Fibroblast of skin of scalp (primary cell): ENCODE results near the gene HPCA.

Source experiments
- DNase-seq: peaks from one replicate; pipeline ENCODE4 v3.0.0-alpha.2; 2013

Gene HPCA

GRCh38 chr1:32871364-32872191, 14.7 kb upstream of the HPCA start:
- DNase-seq = peak; percentile 34

- DNase-seq = no peak
These were observed 14.2 kb upstream of the HPCA start for GRCh38 chr1:32872192-32872460.

- no peak for DNase-seq
These were observed 12.8 kb upstream of the HPCA start for GRCh38 chr1:32873484-32873883.

DNA sequence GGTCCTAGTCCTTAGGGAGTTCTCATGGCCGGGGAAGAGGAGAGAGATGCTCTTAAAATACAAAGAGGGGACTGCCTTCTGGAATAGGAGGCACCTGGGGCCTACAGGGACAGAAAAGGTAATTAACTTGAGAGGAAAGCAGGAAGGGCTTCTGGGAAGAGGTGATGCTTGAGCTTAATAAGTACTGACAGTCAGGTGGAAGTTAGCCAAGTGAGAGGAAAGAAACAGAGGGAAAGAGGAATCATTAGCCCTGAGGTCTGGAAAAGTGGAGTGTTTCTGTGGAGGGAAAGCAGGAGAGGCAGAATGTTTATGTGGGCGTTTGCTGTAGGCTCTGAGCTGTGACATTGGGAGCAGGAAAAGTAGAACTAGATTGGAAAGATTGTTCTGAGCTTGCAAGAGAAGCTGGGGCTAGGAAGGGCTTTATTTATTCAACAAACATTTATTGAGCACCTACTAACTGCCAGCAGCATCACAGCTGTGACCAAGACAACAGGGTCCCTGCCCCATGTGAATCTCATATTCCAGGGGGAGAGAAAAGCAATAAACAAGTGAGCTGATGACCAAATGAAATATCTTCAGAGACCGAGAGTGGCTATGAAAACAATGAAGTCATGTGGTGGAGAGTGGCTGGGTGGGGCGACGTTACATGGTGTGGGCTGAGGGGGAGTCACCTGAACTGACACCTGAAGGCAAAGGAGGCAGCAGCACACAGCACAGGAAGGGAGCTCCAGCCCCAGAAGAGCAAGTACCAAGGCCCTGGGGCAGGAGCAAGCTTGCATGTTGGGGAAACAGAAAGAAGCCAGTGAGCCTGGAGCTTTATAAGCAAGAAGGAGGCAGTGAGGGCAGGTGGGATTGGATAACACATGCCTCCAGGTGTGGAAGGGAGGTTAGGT, 11.2 kb upstream of the HPCA start:
- DNase-seq = no peak

GRCh38 chr1:32876341-32877210, 9.7 kb upstream of the HPCA start:
- peak; percentile 43 for DNase-seq

DNA sequence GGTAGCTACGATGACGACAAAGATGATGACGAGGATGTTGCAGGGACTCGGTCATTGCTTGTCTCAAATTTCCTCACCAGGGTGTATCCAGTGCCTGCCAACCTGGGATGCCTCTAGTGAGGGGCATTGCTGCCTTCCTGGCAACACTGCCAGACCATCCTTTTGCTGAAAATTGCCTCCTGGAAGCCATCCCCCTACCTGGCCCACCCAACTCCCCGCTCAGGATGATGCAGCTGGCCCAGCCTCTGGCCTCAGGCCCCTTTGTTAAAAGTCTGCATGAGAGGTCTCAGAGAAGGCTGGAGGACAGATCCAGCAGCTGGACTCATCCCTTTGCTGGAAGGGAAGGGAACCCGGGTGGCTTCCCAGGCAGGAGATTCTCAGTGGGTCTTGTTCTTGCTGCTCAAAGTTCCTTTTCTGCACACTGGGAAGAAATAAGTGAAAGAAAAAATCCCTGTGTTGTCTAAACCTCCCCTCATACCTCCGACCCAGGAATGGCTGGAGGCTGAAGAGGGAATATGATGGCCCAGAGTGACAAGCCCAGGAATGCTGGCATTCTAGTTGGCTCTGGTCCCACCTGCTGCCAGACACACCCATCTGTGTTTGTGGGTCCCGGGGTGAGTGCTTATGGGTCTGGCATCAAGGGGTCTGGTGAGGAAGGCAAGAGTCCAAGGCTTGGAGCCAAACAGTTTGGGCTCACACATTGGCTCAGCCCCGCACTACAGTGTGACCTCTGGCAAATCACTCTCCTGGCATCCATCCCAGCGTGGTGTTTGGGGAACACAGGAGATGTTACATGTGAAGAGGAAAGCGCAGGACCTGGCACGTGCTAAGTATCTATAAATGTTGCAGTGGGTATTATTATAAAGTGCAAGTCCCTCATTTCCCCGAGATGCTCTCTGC, 8.8 kb upstream of the HPCA start:
- no peak for DNase-seq

- no peak for DNase-seq
These were observed 8.1 kb upstream of the HPCA start for GRCh38 chr1:32878183-32878582.

GRCh38 chr1:32878637-32879041, 7.7 kb upstream of the HPCA start:
- no peak for DNase-seq

DNA sequence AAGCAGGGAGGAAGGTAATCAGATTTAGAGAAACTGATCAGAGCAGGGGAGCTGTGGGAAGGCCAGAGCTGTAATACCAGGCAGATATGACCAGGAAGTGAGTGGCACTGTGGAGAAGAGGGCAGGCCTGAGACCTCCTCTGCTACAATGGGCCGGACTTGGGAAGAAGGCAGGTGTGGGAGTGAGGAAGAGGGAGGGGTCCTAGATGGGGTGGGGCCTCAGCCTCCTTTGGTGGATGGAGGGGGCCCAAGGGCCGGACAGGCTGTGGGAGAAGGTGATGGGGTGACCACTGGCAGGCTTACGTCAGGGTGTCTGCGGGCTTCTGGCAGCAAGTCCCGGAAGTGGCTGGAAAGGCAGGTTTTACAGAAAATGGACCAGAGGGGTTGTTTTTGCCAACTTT, 5.0 kb upstream of the HPCA start:
- no peak for DNase-seq

- DNase-seq = no peak
These were observed 4.1 kb upstream of the HPCA start for GRCh38 chr1:32881871-32882850.

DNA sequence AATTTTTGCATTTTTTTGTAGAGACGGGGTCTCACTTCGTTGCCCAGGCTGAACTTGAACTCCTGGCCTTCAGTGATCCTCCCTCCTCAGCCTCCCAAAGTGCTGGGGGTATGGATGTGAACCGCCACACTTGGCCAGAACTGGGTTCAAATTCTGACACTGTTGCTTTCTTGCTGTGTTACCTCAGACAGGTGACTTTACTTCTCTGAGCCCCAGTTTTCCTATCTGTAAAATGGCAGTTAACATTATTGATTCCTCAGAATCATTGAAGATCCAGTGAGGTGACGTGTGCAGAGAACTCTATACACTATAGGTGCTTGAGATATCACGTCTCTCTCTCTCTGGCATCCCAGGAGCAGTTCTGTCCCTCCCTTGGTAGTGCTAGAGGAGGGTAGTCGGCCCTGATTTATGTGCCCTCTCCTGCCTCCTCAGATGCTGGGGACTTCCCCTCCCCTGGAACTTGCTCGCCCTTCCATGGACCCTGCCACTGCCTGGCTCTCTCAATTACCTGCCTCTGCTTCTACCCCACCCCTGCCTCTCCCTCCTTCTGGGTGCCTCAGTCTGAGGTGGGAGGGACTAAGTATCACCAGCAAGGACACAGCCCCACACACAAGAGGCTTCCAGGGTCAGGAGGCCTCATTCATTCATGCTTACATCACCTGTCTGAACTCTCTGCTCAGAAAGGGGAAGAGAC, 2.8 kb upstream of the HPCA start:
- DNase-seq = no peak

- DNase-seq = no peak
These were observed 2.3 kb upstream of the HPCA start for GRCh38 chr1:32884032-32884372.

- no peak for DNase-seq
These were observed 1.6 kb upstream of the HPCA start for GRCh38 chr1:32884726-32885125.

DNA sequence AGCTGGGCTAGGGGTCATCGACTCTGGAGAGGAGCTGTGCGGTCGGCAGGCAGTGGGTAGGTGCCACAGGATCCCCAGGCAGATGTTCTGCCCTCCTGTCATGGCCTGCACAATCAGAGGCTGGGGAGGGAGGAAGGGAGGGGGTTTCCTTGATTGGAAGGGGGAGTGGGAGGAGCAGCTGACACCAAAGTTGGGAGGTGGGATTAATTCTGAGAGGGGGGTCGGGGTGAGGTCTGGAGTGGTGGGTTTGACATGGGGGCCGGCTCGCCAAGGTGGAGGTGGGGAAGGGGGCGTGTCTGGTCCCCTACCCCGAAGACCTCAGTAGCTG, 651 bp upstream of the HPCA start:
- DNase-seq = no peak

GRCh38 chr1:32886828-32887414, 630 bp downstream of the HPCA start:
- no peak for DNase-seq

DNA sequence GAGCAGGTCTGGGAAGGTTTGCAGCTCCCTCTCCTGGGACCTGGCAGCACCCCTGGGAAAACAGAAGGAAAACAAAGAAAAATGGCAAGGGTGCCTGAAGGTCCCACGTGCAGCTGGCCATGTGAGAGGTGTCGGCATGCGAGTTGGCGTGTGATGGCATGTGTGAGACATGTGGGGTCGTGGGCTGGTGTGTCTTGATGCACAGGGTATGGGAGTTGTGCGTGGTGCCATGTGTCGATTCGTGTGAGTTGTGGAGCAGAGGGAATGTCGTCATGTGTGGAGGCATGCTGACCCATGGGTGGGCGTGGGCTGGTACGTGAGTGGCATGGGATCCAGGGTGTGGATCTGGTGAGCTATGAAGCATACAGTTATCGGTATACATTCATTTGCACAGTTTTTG, 1.3 kb downstream of the HPCA start:
- DNase-seq = no peak

- no peak for DNase-seq
These were observed 1.8 kb downstream of the HPCA start for GRCh38 chr1:32888134-32888533.

GRCh38 chr1:32888677-32889420, 2.6 kb downstream of the HPCA start:
- DNase-seq = no peak

- no peak for DNase-seq
These were observed 3.5 kb downstream of the HPCA start for GRCh38 chr1:32889731-32890278.
